Subcutaneous adipose tissue (tissue), 4 donors: ENCODE data around the gene SHISA9. TPM values are rescaled to one million over a fixed set of nuclear protein-coding genes. Genes with fewer than 3 reads are reported as not detected.

ENCODE experiments used
- total RNA-seq, 4 donors: library from RNA; depleted of rRNA; stranded (reverse); fragments of >200 nt; gene quantifications; one replicate each; pipeline ENCODE4 v1.1.0, GENCODE V29; 2016
- TF ChIP-seq, protein P1 (sequence below): fragments of 450-650 bp; IDR thresholded peaks from one replicate; pipeline ENCODE4 v1.5.1; 2016; ENCODE audit warnings: low read depth, mild to moderate bottlenecking, control low read depth, antibody characterized with exemption, moderate library complexity

Gene SHISA9
- total RNA-seq, 4 donors from 2014 or later, result under 0.01 to 0.19 (median 0.17) TPM; not detected in 1

DNA sequence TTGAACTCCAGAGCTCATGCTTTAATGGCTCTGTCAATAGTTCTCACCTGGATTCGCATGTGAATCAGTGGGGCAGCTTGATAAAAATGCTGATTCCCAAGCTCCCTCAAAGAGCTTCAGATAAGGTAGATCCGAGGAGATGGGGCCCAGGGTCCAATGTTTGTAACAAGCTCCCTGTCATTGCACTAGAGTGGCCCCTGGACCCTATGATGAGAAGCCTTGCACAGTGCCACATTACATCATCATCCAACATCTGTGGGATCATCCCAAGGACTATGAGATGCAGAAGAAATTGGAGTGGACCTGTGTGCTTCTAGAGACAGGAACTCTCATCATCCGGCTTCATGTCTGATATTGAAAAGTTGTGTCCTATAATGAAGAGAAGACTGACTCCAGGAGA lies 340.8 kb downstream of the SHISA9 start:
- TF ChIP-seq, protein P1, sequence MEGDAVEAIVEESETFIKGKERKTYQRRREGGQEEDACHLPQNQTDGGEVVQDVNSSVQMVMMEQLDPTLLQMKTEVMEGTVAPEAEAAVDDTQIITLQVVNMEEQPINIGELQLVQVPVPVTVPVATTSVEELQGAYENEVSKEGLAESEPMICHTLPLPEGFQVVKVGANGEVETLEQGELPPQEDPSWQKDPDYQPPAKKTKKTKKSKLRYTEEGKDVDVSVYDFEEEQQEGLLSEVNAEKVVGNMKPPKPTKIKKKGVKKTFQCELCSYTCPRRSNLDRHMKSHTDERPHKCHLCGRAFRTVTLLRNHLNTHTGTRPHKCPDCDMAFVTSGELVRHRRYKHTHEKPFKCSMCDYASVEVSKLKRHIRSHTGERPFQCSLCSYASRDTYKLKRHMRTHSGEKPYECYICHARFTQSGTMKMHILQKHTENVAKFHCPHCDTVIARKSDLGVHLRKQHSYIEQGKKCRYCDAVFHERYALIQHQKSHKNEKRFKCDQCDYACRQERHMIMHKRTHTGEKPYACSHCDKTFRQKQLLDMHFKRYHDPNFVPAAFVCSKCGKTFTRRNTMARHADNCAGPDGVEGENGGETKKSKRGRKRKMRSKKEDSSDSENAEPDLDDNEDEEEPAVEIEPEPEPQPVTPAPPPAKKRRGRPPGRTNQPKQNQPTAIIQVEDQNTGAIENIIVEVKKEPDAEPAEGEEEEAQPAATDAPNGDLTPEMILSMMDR, result no peak

DNA sequence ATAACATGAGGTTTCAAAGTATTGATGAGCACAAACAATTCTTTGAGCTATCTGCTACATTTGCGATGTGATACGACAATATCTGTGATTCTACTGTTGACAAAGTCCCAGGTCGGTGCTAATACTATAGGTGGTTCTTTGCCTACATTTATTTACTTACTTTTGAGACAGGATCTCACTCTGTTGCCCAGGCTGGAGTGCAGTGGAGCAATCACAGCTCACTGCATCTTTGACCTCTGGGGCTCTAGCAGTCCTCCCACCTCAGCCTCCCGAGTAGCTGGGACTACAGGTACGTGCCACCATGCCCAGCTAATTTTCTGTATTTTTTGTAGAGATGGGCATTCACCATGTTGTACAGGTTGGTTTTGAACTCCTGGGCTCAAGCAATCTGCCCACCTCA lies 343.4 kb downstream of the SHISA9 start:
- TF ChIP-seq, protein P1, result no peak

DNA sequence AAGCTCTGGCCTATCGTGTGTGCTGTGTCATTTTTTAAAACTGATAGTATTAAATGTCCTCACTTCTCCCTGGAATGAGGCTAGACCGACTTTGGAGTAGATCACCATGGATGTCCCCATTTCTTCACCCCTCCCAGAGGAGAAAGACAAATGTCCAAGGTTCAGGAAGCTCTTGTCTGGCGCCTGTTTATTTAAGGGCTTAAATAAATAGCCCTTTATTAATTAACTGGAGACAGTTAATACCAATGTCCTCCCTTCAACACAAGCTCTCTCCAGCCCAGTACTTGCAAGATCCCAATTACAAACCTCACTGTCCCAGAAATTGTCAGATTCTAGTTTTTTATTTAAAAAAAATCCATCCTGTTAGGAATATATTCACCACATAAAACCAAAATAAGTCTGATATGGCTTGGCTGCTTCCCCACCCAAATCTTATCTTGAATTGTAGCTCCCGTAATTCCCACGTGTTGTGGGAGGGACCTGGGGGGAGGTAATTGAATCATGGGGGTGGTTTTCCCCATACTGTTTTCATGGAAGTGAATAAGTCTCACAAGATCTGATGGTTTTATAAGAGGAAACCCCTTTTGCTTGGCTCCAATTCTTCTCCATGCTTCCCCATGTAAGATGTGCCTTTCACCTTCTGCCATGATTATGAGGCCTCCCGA lies 344.4 kb downstream of the SHISA9 start:
- TF ChIP-seq, protein P1, result no peak

DNA sequence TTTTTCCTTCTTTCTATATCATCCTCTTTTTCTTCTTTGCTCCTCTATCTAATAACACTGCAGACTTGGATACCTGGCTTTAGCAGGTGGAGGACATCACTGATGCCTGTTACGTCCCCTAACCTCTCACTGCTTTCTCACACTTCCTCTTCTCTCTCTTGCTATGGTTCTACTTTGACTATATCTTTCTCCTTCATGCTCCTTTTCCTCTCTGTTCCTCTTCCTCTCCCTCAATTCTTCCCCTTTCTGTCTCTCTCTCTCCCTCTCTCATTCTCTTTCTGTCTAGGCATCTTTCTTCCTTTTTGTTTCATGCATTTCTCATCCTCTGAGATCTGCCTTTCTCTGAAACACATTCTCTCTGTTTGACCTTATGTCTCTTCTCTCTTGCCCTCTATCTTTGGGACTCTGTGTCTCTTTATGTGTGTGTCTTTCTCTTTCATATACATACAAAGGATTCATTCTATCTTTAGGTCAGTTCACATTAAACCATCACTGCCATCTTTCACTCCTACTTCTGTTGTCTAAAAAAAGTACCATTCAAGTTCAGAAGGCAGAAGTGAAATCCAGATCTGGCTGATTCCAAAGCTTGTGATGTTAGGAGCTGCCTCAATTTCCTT lies 353.7 kb downstream of the SHISA9 start:
- TF ChIP-seq, protein P1, result no peak

DNA sequence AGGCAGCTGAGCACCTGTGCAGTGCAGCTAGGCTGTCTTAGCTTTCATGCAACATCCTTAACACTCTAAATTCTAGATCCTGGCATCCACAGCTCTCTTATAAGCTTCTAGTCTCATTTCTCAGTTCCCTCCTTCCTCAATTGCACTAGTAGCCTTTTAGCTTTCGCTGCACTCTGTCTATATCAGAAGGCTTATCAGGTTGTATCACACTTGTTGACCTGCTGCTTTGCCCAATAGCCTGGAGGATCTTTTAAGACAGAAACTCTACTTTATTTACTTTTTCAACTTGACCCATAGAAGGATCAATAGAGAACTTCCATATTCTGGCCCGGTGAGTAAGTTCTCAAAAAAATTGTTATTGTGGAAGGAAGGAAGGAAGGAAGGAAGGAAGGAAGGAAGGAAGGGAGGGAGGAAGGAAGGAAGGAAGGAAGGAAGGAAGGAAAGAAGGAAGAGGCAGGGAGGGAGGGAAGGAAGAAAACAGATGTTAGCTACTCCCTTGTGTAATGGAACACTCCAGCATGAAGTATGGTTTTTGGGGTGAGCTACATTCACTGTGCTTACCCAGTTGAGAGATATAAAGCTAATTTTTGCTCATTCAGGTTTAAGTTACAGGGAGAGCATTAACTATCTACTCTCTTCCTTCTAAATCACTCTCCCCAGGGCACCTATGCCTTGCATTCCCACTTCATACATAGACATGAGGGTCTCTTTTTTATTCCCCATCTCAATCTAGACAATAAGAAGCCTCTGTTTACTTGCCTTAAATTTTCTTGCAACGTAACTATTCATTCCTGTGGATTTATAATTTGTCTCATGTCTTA lies 361.1 kb downstream of the SHISA9 start:
- TF ChIP-seq, protein P1, result no peak

DNA sequence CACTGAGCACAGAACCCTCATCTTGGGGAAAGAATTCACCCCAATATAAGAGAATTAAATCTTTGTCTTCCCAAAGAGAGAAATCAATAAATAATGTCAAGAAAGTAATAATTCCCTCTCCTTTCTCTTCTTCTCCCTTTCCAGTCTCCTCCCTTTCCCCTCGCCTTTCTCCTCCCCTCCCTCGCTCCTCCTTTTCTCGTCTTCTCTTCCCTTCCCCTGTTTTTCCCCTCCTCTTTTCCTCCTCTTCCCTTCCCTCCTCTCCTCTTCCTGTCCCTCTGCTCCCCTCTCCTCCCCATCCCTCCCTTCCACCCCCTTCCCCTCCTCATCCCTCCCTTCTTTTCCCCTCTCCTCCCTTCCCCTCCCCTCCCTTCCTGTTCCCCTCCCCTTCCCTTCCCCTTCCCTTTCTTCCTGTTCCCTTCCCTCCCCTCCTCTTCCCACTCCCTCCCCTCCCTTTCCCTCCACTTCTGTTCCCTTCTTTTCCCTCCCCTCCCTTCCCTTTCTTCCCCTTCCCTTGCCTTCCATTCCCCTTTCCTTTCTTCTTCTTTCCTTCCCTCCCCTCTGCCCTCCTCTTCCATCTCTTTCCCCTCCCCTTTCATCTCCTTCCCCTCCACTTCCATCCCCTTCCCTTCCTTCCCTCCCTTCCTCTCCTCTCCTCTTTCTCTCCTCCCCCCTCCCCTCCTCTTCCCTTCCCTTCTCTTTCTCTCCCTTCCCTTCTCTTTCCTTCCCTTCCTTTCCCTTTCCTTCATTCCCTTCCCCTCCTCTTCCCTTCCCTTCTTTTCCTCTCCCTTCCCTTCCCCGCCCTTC lies 363.6 kb downstream of the SHISA9 start:
- TF ChIP-seq, protein P1, result no peak

DNA sequence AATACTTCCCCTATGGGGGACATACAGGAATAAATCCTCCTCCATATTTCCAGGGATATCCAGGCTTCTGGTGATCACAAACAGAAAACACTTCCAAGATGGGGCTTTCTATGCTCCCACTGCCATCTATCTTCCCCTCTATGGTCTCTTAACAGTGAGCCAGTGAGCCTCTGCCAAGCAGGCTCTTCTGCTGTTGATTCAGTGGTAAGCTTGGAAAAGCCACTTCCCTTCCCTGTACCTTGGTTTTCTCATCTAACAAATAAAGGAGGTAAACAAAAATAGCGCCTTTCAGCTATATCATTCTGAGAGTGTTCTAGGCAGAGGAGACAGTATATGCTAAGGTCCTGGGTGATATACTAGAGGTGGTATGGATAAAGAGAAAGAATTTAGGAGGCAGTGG lies 368.0 kb downstream of the SHISA9 start:
- TF ChIP-seq, protein P1, result no peak
